DMS153 treated with DMSO at 0.1 percent for 48 hours (cell line): ENCODE results near the gene SYNDIG1.
"Not testable (repeated sequence)": the region's sequence is repeated elsewhere in the genome, so short reads cannot be mapped to it uniquely, and the experiment has no call there.

ENCODE experiments used
- DNase-seq: peaks from one replicate; lab custom pipeline; 2025; ENCODE audit not compliant: unreplicated experiment; lab: John Stamatoyannopoulos, UW

The SYNDIG1 gene

GRCh38 chr20:24491041-24491756, 21.8 kb downstream of the SYNDIG1 start:
- DNase-seq: no peak

GRCh38 chr20:24492031-24492607, 22.7 kb downstream of the SYNDIG1 start:
- DNase-seq: no peak

- no peak for DNase-seq
Observed at GRCh38 chr20:24492698-24493097, 23.3 kb downstream of the SYNDIG1 start.

- DNase-seq: no peak
Observed at GRCh38 chr20:24493181-24493580, 23.8 kb downstream of the SYNDIG1 start.

GRCh38 chr20:24493661-24494459, 24.4 kb downstream of the SYNDIG1 start:
- no peak for DNase-seq

GRCh38 chr20:24494460-24494920, 25.1 kb downstream of the SYNDIG1 start:
- DNase-seq: no peak

GRCh38 chr20:24495266-24495665, 25.8 kb downstream of the SYNDIG1 start:
- DNase-seq: no peak

- peak; percentile 60 for DNase-seq
Observed at GRCh38 chr20:24497851-24498250, 28.4 kb downstream of the SYNDIG1 start.

- DNase-seq: no peak
Observed at GRCh38 chr20:24498641-24499040, 29.2 kb downstream of the SYNDIG1 start.

GRCh38 chr20:24499472-24499871, 30.0 kb downstream of the SYNDIG1 start:
- DNase-seq: no peak

GRCh38 chr20:24501764-24502556, 32.5 kb downstream of the SYNDIG1 start:
- no peak for DNase-seq

- no peak for DNase-seq
Observed at GRCh38 chr20:24502661-24503060, 33.2 kb downstream of the SYNDIG1 start.

- DNase-seq: no peak
Observed at GRCh38 chr20:24503352-24503931, 34.0 kb downstream of the SYNDIG1 start.

- DNase-seq: no peak
Observed at GRCh38 chr20:24504331-24505285, 35.2 kb downstream of the SYNDIG1 start.

GRCh38 chr20:24506146-24506545, 36.7 kb downstream of the SYNDIG1 start:
- no peak for DNase-seq

- DNase-seq: no peak
Observed at GRCh38 chr20:24506696-24507095, 37.3 kb downstream of the SYNDIG1 start.

- no peak for DNase-seq
Observed at GRCh38 chr20:24507182-24507853, 37.9 kb downstream of the SYNDIG1 start.

GRCh38 chr20:24512441-24512840, 43.0 kb downstream of the SYNDIG1 start:
- DNase-seq: not testable (repeated sequence)

GRCh38 chr20:24518515-24518914, 49.1 kb downstream of the SYNDIG1 start:
- DNase-seq: no peak
